Epithelial cell of proximal tubule (primary cell): ENCODE data around the gene PAX7. TPM values are rescaled to one million over a fixed set of nuclear protein-coding genes. Genes with fewer than 3 reads are reported as not detected.
"Not testable (repeated sequence)": the region's sequence is repeated elsewhere in the genome, so short reads cannot be mapped to it uniquely, and the experiment has no call there.

Experiments used
- DNase-seq: peaks from one replicate; pipeline ENCODE4 v3.0.0-alpha.2; 2011; ENCODE audit warnings: low read depth
- H3K4me3 ChIP-seq: 2 replicates; pipeline ENCODE4 v1.5.1; 2011; ENCODE audit warnings: low read depth, mild to moderate bottlenecking, low read length
- total RNA-seq: library from RNA; depleted of rRNA; stranded (reverse); fragments of >200 nt; gene quantifications from 2 replicates; pipeline ENCODE4 v1.2.3, GENCODE V29; 2015
- TF ChIP-seq, protein P1 (sequence below): conservative IDR thresholded peaks from 2 replicates; pipeline ENCODE4 v1.5.1; 2012; ENCODE audit warnings: low read depth, mild to moderate bottlenecking, low read length

PAX7 gene
- total RNA-seq, 1 donor from 2014 or later, result not detected

DNA sequence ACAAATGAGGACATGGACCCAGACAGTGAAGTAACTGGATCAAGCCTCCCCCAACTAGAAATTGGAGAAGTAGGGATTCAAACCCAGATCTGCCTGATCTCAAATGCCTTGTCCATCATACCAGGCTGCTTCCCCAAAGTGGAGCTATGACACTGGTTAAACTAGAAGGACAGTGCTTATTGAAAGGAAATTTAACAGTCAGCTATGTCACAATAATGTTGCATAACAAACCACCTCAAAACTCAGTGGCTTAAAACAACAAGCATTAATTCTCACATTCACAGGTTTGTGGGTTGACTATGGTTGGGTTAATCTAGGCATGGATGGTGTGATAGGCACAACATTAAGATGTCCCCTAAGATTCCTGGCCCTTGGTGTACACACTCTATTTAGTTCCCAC, 121.8 kb downstream of the PAX7 start:
- no peak for DNase-seq
- no peak overlapping the region for H3K4me3 ChIP-seq
- TF ChIP-seq, protein P1, sequence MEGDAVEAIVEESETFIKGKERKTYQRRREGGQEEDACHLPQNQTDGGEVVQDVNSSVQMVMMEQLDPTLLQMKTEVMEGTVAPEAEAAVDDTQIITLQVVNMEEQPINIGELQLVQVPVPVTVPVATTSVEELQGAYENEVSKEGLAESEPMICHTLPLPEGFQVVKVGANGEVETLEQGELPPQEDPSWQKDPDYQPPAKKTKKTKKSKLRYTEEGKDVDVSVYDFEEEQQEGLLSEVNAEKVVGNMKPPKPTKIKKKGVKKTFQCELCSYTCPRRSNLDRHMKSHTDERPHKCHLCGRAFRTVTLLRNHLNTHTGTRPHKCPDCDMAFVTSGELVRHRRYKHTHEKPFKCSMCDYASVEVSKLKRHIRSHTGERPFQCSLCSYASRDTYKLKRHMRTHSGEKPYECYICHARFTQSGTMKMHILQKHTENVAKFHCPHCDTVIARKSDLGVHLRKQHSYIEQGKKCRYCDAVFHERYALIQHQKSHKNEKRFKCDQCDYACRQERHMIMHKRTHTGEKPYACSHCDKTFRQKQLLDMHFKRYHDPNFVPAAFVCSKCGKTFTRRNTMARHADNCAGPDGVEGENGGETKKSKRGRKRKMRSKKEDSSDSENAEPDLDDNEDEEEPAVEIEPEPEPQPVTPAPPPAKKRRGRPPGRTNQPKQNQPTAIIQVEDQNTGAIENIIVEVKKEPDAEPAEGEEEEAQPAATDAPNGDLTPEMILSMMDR, result no peak

DNA sequence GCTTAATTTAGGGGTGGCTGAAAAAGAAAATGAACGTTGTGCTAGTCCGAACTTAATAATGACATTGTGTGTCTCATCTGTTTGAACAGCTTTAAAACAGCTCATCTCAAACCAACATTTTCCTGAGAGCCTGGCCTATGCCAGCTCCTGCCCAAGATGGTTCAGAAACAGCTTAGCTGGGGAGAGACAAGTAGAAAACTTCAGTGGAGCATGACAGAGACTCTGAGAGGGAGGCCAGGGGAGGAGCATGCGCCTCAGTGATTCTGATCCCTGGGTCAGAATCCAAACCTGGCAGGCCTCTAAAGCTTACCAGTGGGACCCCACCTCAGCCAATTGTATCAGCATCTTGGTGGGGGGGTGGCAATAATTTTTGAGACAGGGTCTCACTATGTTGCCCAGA, 129.5 kb downstream of the PAX7 start:
- H3K4me3 ChIP-seq, result no peak overlapping the region
- TF ChIP-seq, protein P1, result no peak
- no peak for DNase-seq

DNA sequence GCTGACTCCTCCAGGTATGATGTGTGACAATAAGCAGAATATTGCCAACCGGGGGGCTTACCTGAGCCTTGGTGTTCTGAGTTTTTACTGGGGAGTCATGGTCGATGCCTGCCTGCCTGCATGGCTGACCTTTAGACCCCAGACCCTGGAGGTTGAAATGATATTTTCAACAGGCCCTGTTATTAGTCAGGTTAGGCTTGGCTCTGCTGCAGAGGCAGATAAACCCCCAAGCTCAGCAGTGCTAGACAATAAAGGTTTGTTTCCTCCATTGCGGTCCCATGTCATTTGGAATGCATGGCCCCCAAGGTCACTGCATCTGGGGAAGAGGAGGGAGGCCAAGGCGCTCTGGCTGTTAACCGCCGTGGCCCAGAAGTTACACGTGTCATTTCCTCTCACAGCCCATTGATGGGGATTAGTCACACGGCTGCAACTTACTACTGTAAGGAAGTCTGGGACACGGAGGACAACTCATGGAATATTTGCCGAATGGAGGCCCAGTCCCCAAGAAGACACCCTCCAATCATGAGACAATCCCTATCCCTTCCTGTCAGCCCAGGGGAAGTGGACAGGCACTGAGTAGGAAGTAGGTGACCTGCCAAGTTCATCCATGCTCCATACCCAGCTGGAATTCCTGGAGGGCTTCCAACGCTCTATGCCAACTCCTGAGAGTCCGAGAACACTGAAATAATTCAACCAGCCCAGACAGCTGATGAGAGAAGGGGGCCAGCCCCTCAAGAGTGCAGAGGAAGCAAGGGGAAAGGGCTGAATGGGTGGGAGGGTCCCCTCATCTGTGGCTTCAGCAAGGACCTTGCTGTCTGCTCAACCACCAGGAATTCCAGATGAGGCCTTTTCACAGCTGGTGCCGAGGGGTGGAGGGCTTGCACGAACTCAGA, 131.5 kb downstream of the PAX7 start:
- no peak overlapping the region for H3K4me3 ChIP-seq
- no peak for DNase-seq
- TF ChIP-seq, protein P1, result no peak

DNA sequence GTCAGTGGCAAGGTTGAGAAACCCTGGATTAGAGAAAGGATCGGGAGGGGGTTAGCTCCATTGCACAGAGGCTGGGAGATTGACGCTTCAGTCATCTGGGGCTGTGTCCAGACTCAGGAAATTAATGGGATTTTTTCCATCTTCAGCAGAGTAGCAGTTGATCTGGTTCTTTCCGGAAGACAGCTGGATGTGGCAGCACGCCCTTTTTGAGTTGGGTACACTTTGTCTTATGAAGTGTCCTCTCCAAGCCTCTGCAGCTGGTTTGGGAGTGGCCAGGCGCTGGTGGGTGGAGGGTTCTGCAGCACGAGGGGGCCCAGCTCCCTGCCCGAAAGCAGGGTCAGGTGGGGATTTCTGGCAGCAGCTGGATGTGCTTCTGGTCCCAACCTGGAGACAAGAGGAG, 133.7 kb downstream of the PAX7 start:
- TF ChIP-seq, protein P1, result no peak
- DNase-seq, result no peak

DNA sequence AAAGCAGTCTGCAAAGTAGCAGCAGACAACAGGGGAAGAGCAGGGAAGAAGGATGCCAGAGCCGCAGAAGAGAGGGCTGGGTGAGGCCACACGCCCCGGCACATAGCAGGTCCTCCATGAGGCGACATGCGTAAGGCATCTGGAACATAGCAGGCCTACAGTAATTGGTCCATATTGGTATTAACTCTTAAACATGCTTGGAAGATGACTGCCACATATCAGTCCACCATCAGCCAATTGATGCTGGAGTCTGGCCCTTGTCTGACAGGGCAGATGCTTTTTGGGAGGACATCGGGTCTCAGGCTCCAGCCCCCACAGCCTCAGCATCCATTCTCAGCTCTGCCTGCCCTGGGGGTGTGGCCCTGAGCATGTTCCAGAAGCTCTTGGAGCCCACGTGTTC, 135.1 kb downstream of the PAX7 start:
- no peak overlapping the region for H3K4me3 ChIP-seq
- DNase-seq, result no peak
- TF ChIP-seq, protein P1, result no peak

More for the DNA sequence above, 133.7 kb downstream of the PAX7 start:
- H3K4me3 ChIP-seq, result no peak overlapping the region

DNA sequence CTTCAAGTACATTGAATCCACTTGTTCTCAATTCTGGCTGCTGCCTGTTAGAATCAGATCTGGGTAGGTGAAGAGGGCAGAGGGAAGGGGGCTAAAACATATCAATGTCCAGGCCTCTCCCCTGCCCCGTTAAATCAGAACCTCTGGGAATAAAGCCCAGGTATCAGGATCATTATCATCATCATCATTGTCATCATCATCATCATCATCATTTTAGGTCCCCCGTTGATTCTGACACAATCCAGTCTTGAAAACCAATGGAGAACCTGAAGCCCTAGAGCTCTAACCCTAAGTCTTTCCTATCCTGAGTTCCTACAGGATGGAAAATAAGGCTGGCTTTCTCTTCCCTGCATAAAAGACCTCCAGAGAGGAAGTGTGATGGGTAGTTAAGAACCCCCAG, 135.7 kb downstream of the PAX7 start:
- DNase-seq, result no peak
- no peak overlapping the region for H3K4me3 ChIP-seq
- TF ChIP-seq, protein P1, result no peak

DNA sequence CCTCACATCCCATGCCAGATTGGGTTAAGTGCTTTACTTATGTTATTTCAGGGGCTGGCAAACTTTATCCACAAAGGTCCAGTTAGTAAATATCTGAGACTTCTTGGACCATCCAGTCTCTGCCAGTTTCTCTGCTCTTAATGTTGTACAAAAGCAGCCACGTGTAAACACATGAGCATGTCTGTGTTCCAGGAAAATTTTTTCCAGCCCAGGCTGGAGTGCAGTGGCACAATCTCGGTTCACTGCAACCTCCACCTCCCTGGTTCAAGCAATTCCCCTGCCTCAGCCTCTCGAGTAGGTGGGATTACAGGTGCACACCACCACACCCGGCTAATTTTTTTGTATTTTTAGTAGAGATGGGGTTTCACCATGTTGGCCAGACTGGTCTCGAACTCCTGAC, 136.9 kb downstream of the PAX7 start:
- DNase-seq, H3K4me3 ChIP-seq: not testable (repeated sequence)
